OCI-LY7 (cell line): ENCODE results near the gene TPD52L1. TPM values are rescaled to one million over a fixed set of nuclear protein-coding genes. Genes with fewer than 3 reads are reported as not detected.

Experiments
- BruUV-seq: library from RNA; stranded (reverse); fragments of 400-500 nt; replicated peaks from 2 replicates; lab custom pipeline; 2021; lab: Mats Ljungman, UMichigan
- CTCF ChIA-PET: fragments of 300-600 bp; sonication (Branson Sonifier 250); formaldehyde crosslinking; loops from one replicate; lab custom pipeline; 2022; ENCODE audit warnings: antibody characterized with exemption; ENCODE audit not compliant: unreplicated experiment; lab: Charles Lee
- POLR2A ChIA-PET: fragments of 300-600 bp; sonication (Branson Sonifier 250); formaldehyde crosslinking; loops from one replicate; lab custom pipeline; 2022; ENCODE audit warnings: antibody characterized with exemption; lab: Charles Lee
- DNase-seq: peaks from one replicate; pipeline ENCODE4 v3.0.0-alpha.2; 2015; ENCODE audit warnings: low spot score
- H2AFZ ChIP-seq: fragments of 200-600 bp; sonication (generic), shearing (Covaris generic); 2 replicates; pipeline ENCODE4 v1.6.1; 2014; ENCODE audit warnings: mild to moderate bottlenecking, antibody characterized with exemption, low read length, moderate library complexity
- H3K27ac ChIP-seq: fragments of 200-600 bp; sonication (generic); 2 replicates; pipeline ENCODE4 v1.5.1; 2014; ENCODE audit warnings: mixed run types, low read depth, mild to moderate bottlenecking, moderate library complexity, low read length, inconsistent platforms; ENCODE audit not compliant: poor library complexity, severe bottlenecking
- H3K36me3 ChIP-seq: fragments of 200-600 bp; sonication (generic); 2 replicates; pipeline ENCODE4 v1.6.1; 2014; ENCODE audit warnings: mild to moderate bottlenecking, antibody characterized with exemption, low read length, moderate library complexity, mixed read lengths; ENCODE audit not compliant: insufficient read depth
- H3K4me1 ChIP-seq: fragments of 200-600 bp; sonication (generic); 2 replicates; pipeline ENCODE4 v1.5.1; 2014; ENCODE audit warnings: mild to moderate bottlenecking, low read length; ENCODE audit not compliant: insufficient read depth, poor library complexity, severe bottlenecking
- H3K4me2 ChIP-seq: fragments of 200-600 bp; sonication (generic); 2 replicates; pipeline ENCODE4 v1.6.1; 2014; ENCODE audit warnings: mild to moderate bottlenecking, low read length
- H3K4me3 ChIP-seq: fragments of 200-600 bp; sonication (generic); 2 replicates; pipeline ENCODE4 v1.5.1; 2014; ENCODE audit warnings: mild to moderate bottlenecking, low read depth, low read length; ENCODE audit not compliant: poor library complexity, severe bottlenecking
- H3K79me2 ChIP-seq: fragments of 200-600 bp; sonication (generic); 2 replicates; pipeline ENCODE4 v1.6.1; 2016; ENCODE audit warnings: low read depth, mild to moderate bottlenecking, low read length, moderate library complexity, mixed read lengths; ENCODE audit not compliant: insufficient read depth
- H3K9me2 ChIP-seq: fragments of 200-600 bp; sonication (generic); 2 replicates; pipeline ENCODE4 v1.6.1; 2016; ENCODE audit warnings: mild to moderate bottlenecking, low read length, mixed read lengths; ENCODE audit not compliant: insufficient read depth
- H3K9me3 ChIP-seq: fragments of 200-600 bp; sonication (generic); 2 replicates; pipeline ENCODE4 v1.6.1; 2014; ENCODE audit warnings: mild to moderate bottlenecking, mixed run types, low read length, mixed read lengths
- H4K20me1 ChIP-seq: fragments of 200-600 bp; sonication (generic); 2 replicates; pipeline ENCODE4 v1.6.1; 2014; ENCODE audit warnings: mild to moderate bottlenecking, antibody characterized with exemption, low read length, moderate library complexity, mixed read lengths; ENCODE audit not compliant: insufficient read depth
- CTCF ChIP-seq: fragments of 200-600 bp; sonication (generic); conservative IDR thresholded peaks from 2 replicates; pipeline ENCODE4 v1.5.1; 2014; ENCODE audit warnings: mild to moderate bottlenecking, antibody characterized with exemption, low read length, moderate library complexity, mixed read lengths
- EZH2phosphoT487 ChIP-seq: fragments of 200-600 bp; sonication (generic); IDR thresholded peaks from 2 replicates; pipeline ENCODE4 v1.6.1; 2018; ENCODE audit warnings: low read depth, borderline replicate concordance, mild to moderate bottlenecking, mixed run types, antibody characterized with exemption, low read length, moderate library complexity, mixed read lengths
- intact Hi-C: fragments of 100-400 bp; cut with micrococcal nuclease; formaldehyde crosslinking; loops from one replicate; pipeline ENCODE4 v1.10.0; 2022; ENCODE audit not compliant: unreplicated experiment
- total RNA-seq, 2 experiments: library from RNA; depleted of rRNA in 1 of 2; stranded (reverse); fragments of >200 nt in 1 of 2; shearing (Covaris generic) in 1 of 2; gene quantifications; 2 replicates each; pipeline ENCODE4 v1.2.3, GENCODE V29; 2014 to 2022

Gene TPD52L1
- total RNA-seq, 2 experiments from 2014 or later: not detected

GRCh38 chr6:125259354-125259736, 105.8 kb downstream of the TPD52L1 start:
- H3K9me3 ChIP-seq: no peaks in the 10 kb centered on the region
- H3K27ac ChIP-seq: no peak overlapping the region
- H3K4me2 ChIP-seq: no peak overlapping the region
- H2AFZ ChIP-seq: no peak overlapping the region
- intact Hi-C loops: no loop called here
- no peaks in the 10 kb centered on the region for H3K9me2 ChIP-seq
- TF ChIP-seq CTCF: no peak
- no peak for TF ChIP-seq EZH2phosphoT487
- no peaks in the 10 kb centered on the region for H3K4me1 ChIP-seq
- no peak overlapping the region for H3K4me3 ChIP-seq
- H3K79me2 ChIP-seq: no peaks in the 10 kb centered on the region
- no TSS peak for BruUV-seq
- no peak for DNase-seq
- ChIA-PET POLR2A (interaction anchor here (1.1 kb wide), 1 partner anchor 60 kb away, joined by 4 read pairs; no protein-coding TSS in a partner anchor), CTCF (no interaction called here)
- no peaks in the 10 kb centered on the region for H4K20me1 ChIP-seq
- no peaks in the 10 kb centered on the region for H3K36me3 ChIP-seq

GRCh38 chr6:125262016-125263013, 108.7 kb downstream of the TPD52L1 start:
- POLR2A ChIA-PET: interaction anchor here (1.3 kb wide), 1 partner anchor 26 kb away, joined by 3 read pairs; no protein-coding TSS in a partner anchor
- DNase-seq: no peak
- no peaks in the 10 kb centered on the region for H3K9me3 ChIP-seq

More at GRCh38 chr6:125262016-125263013, 108.7 kb downstream of the TPD52L1 start:
- H3K9me2 ChIP-seq: no peaks in the 10 kb centered on the region
- no peaks in the 10 kb centered on the region for H3K79me2 ChIP-seq
- BruUV-seq: no TSS peak
- CTCF ChIA-PET: interaction anchor here (1.1 kb wide), 1 partner anchor 91 kb away, joined by 3 read pairs; no protein-coding TSS in a partner anchor
- H3K36me3 ChIP-seq: no peaks in the 10 kb centered on the region
- no peak overlapping the region for H3K4me2 ChIP-seq
- no peaks in the 10 kb centered on the region for H3K4me1 ChIP-seq
- intact Hi-C loops: no loop called here
- TF ChIP-seq CTCF (no peak), EZH2phosphoT487 (no peak)
- H3K4me3 ChIP-seq: no peak overlapping the region
- no peaks in the 10 kb centered on the region for H4K20me1 ChIP-seq
- H2AFZ ChIP-seq: no peak overlapping the region
- no peak overlapping the region for H3K27ac ChIP-seq
